ENCODE measurements around the gene ASPSCR1. TPM values are rescaled to one million over a fixed set of nuclear protein-coding genes. Genes with fewer than 3 reads are reported as not detected.

The ASPSCR1 gene
- total and polyA plus RNA-seq, 2 of the 13 experiments (the other 11 are each of a cell fraction or from before 2014, with no cell fraction given), result 274 to 314 TPM

DNA sequence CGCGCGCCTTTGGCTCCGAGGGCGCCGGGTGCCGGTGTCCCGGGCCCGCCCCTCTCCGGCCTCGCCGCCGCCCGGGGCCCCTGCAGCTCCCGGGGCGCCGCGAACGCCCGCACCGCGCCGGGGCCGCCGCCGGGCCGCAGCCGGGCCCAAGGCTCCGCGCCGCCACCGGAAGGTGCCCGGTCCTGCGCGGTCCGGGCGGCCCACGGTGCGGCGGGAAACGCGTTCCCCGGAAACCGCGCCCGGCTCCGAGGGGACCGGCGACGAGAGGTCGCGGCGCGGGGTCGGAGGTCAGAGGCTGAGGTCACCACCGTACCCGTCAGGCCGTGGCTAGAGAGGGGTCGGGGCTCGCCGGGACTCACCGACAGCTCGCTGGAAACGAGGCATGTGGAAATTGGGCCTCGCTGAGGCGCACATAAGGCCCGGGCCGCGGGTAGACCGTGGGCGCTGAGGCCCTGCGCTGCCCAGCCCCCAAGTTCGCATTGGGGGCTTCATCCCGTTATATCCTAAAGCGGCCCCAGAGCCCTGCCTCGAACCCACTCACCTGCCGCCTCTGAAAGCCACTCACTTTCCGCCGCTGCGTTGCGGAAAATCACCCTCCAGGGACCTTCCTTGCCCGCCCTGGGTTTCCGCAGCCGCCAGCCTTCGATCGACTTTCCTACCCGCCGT is 88.3 kb downstream of the ASPSCR1 start, which contains the start of gene DUS1L (continued):
- TF ChIP-seq ZNF407 (CRISPR knock-in tag; IDR thresholded peaks at IDR 0.05; ENCODE audit: not compliant biosample characterization) (peak; percentile 22), ZNF564 (CRISPR knock-in tag; IDR thresholded peaks at IDR 0.05) (peak; percentile 61; the same call in 1 of the 2 replicates), NAIF1 (CRISPR knock-in tag; IDR thresholded peaks at IDR 0.05; ENCODE audit: borderline replicate concordance) (peak; percentile 52; the same call in 1 of the 2 replicates), ZMYM4 (CRISPR knock-in tag; IDR thresholded peaks at IDR 0.05) (peak; percentile 92), ZNF547 (CRISPR knock-in tag; IDR thresholded peaks at IDR 0.05) (peak; percentile 92), ZNF558 (CRISPR knock-in tag; IDR thresholded peaks at IDR 0.05; ENCODE audit: borderline replicate concordance) (no peak; the same call in 1 of the 2 replicates), FOXP1 (IDR thresholded peaks at IDR 0.05) (no peak), FOXP1 (CRISPR knock-in tag; IDR thresholded peaks at IDR 0.05) (peak; percentile 55; the same call in 1 of the 2 replicates), ZSCAN20 (CRISPR knock-in tag; IDR thresholded peaks at IDR 0.05; ENCODE audit: borderline replicate concordance) (no peak), ZNF10 (CRISPR knock-in tag; IDR thresholded peaks at IDR 0.05; ENCODE audit: borderline replicate concordance, low read depth) (no peak), NR2C2 (CRISPR knock-in tag; IDR thresholded peaks at IDR 0.05; ENCODE audit: borderline replicate concordance) (peak; percentile 98), SOX13 (IDR thresholded peaks at IDR 0.05) (no peak; the same call in 1 of the 2 replicates), SOX13 (CRISPR knock-in tag; conservative IDR thresholded peaks at IDR 0.05 in 1 of 2, IDR thresholded peaks at IDR 0.05 in 1 of 2) (peak in 1 of 2 experiments; percentile 68; a peak in 2 of 4 replicates), CCDC6 (CRISPR knock-in tag; IDR thresholded peaks at IDR 0.05) (0 out of 2 replicates have a peak, but pooled peaks have one; percentile 57), ZBTB7A (CRISPR knock-in tag; IDR thresholded peaks at IDR 0.05) (peak; percentile 90), ZBTB21 (CRISPR knock-in tag; IDR thresholded peaks at IDR 0.05) (0 out of 2 replicates have a peak, but pooled peaks have one; percentile 28), ZNF569 (CRISPR knock-in tag; IDR thresholded peaks at IDR 0.05; ENCODE audit: borderline replicate concordance) (no peak)
- TF ChIP-seq, protein P1, sequence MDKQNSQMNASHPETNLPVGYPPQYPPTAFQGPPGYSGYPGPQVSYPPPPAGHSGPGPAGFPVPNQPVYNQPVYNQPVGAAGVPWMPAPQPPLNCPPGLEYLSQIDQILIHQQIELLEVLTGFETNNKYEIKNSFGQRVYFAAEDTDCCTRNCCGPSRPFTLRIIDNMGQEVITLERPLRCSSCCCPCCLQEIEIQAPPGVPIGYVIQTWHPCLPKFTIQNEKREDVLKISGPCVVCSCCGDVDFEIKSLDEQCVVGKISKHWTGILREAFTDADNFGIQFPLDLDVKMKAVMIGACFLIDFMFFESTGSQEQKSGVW (CRISPR knock-in tag; IDR thresholded peaks at IDR 0.05; ENCODE audit: borderline replicate concordance), result 0 out of 2 replicates have a peak, but pooled peaks have one; percentile 40
- TF ChIP-seq, protein P2, sequence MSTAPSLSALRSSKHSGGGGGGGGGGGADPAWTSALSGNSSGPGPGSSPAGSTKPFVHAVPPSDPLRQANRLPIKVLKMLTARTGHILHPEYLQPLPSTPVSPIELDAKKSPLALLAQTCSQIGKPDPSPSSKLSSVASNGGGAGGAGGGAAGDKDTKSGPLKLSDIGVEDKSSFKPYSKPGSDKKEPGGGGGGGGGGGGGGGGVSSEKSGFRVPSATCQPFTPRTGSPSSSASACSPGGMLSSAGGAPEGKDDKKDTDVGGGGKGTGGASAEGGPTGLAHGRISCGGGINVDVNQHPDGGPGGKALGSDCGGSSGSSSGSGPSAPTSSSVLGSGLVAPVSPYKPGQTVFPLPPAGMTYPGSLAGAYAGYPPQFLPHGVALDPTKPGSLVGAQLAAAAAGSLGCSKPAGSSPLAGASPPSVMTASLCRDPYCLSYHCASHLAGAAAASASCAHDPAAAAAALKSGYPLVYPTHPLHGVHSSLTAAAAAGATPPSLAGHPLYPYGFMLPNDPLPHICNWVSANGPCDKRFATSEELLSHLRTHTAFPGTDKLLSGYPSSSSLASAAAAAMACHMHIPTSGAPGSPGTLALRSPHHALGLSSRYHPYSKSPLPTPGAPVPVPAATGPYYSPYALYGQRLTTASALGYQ (CRISPR knock-in tag; IDR thresholded peaks at IDR 0.05), result peak; percentile 70; the same call in 1 of the 2 replicates
